NCI-H524 (cell line): Measurements from ENCODE around the gene SPRR5.

Experiments
- DNase-seq, 2 experiments: peaks; one replicate each; lab custom pipeline; 2025; lab: John Stamatoyannopoulos, UW

The SPRR5 gene

GRCh38 chr1:152983234-152983633 is 36.2 kb downstream of the SPRR5 start:
- DNase-seq: no peak

- DNase-seq: no peak
These were observed 36.7 kb downstream of the SPRR5 start, which contains the start of gene SPRR1A for GRCh38 chr1:152983743-152984142. TSS of gene SPRR1A (plus strand) at chr1:152984081. CDS start at chr1:152985231, 1,150 bp downstream.

- DNase-seq: no peak
These were observed 39.6 kb downstream of the SPRR5 start for GRCh38 chr1:152986578-152986977.

- DNase-seq: no peak
These were observed 46.2 kb downstream of the SPRR5 start for GRCh38 chr1:152993186-152993585.

GRCh38 chr1:152995842-152996241 is 48.8 kb downstream of the SPRR5 start:
- DNase-seq: no peak

GRCh38 chr1:152996633-152997400 is 49.8 kb downstream of the SPRR5 start:
- no peak for DNase-seq

- no peak for DNase-seq
These were observed 50.9 kb downstream of the SPRR5 start for GRCh38 chr1:152997901-152998300.

GRCh38 chr1:152998476-152998875 is 51.5 kb downstream of the SPRR5 start:
- DNase-seq: no peak
